Activated CD4-positive, alpha-beta T cell treated with anti-CD3 and anti-CD28 coated beads for 36 hours (primary cell): ENCODE results near the gene IARS1. TPM values are rescaled to one million over a fixed set of nuclear protein-coding genes. Genes with fewer than 3 reads are reported as not detected.

ENCODE experiments used
- ATAC-seq: fragments of 200-7000 bp; cut with Tn5 transposase; one replicate; pipeline ENCODE4 v1.10.0; 2021; ENCODE audit warnings: mild to moderate bottlenecking, moderate library complexity
- CTCF ChIA-PET: fragments of 350-600 bp; sonication (Branson Sonifier 250); formaldehyde crosslinking; loops from one replicate; lab custom pipeline; 2021; ENCODE audit warnings: antibody characterized with exemption; lab: Charles Lee
- POLR2A ChIA-PET: fragments of 350-600 bp; sonication (Branson Sonifier 250); formaldehyde crosslinking; loops from one replicate; lab custom pipeline; 2021; ENCODE audit warnings: antibody characterized with exemption, inconsistent platforms; lab: Charles Lee
- DNase-seq: peaks from one replicate; pipeline ENCODE4 v3.0.0-alpha.2; 2020
- H3K27ac Mint-ChIP-seq: one replicate; pipeline ENCODE4 v1.8.0; 2021; ENCODE audit warnings: mixed read lengths
- H3K27me3 Mint-ChIP-seq: one replicate; pipeline ENCODE4 v1.8.0; 2021; ENCODE audit warnings: mixed read lengths
- H3K36me3 Mint-ChIP-seq: one replicate; pipeline ENCODE4 v1.8.0; 2021; ENCODE audit warnings: low read depth, mixed read lengths
- H3K4me1 Mint-ChIP-seq: one replicate; pipeline ENCODE4 v1.8.0; 2021; ENCODE audit warnings: mixed read lengths
- H3K4me3 Mint-ChIP-seq: one replicate; pipeline ENCODE4 v1.8.0; 2021; ENCODE audit warnings: mild to moderate bottlenecking, moderate library complexity, mixed read lengths
- H3K9me3 Mint-ChIP-seq: one replicate; pipeline ENCODE4 v1.8.0; 2021; ENCODE audit warnings: low read depth, mixed read lengths
- intact Hi-C, 2 experiments: fragments of 100-400 bp; cut with DNase I in 1 of 2; cut with micrococcal nuclease in 1 of 2; formaldehyde crosslinking; loops; one replicate each; pipeline versions ENCODE4 v1.14.2 to v1.15.1; 2022 to 2024; cut with DNase I, micrococcal nuclease
- total RNA-seq, 2 experiments: library from RNA; stranded (reverse); gene quantifications; one replicate each; pipeline ENCODE4 v1.2.3, GENCODE V29; 2021

Gene IARS1
- total RNA-seq, 2 experiments from 2014 or later: 261 to 286 TPM

GRCh38 chr9:92295827-92296258, 2.3 kb upstream of the IARS1 start:
- Mint-ChIP-seq H3K4me3 (no peak overlapping the region), H3K9me3 (no peaks in the 10 kb centered on the region), H3K27ac (no peak overlapping the region), H3K27me3 (no peaks in the 10 kb centered on the region), H3K36me3 (peaks cover 60% of the 10 kb centered on the region), H3K4me1 (peaks cover 43% of the 10 kb centered on the region)
- no peak for ATAC-seq
- intact Hi-C loops: loop anchor here (10.0 kb wide), 4 partner anchors 339 to 1159 kb away; partner anchors contain the start of genes CARD19 (in 1 of the 2), FAM120A (in 1 of the 2), FAM120AOS (in 1 of the 2) and ZNF484 (in 1 of the 2)
- ChIA-PET CTCF (interaction anchor here (0.7 to 1.7 kb wide), 3 partner anchors 21 to 30 kb away, joined by 3 to 6 read pairs (median 3); partner anchors contain the start of genes CENPP and NOL8), POLR2A (no interaction called here)
- no peak for DNase-seq

DNA sequence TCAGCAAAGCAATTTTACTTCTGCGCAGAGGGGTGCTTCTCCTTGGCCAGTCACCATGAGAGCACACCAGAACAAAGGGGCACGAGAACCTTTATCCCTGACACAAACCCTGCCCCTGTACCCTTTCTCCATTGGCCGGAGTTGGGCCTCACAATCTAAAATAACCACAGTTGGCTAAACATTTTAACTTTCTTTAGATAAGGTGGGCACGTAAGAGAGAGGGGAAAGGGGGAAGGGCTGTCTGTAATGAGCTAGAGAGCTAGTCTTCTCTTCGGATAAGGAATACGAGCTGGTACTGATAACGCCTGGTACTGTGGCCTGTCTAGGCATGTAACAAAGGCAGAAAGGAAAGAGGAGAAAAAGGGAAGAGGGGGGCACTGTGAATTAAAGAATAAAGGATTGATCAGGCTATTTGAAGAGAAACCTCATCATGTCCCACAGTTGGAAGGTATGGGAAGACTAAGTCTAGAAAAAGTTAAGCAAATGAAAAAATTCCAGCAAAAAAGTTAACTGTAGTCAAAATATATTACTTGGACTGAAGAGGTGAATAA, 1.8 kb upstream of the IARS1 start:
- Mint-ChIP-seq H3K9me3 (no peaks in the 10 kb centered on the region), H3K4me3 (peak overlapping the region; percentile 51), H3K27ac (peak overlapping the region; percentile 70), H3K36me3 (peaks cover 62% of the 10 kb centered on the region), H3K27me3 (no peaks in the 10 kb centered on the region), H3K4me1 (peaks cover 48% of the 10 kb centered on the region)
- CTCF ChIA-PET: interaction anchor here (0.7 to 1.7 kb wide), 4 partner anchors 17 to 31 kb away, joined by 3 to 6 read pairs (median 3); partner anchors contain the start of genes CENPP and NOL8
- POLR2A ChIA-PET: no interaction called here
- DNase-seq (no peak), ATAC-seq (no peak)
- intact Hi-C loops: loop anchor here (10.0 kb wide), 4 partner anchors 339 to 1159 kb away; partner anchors contain the start of genes CARD19 (in 1 of the 2), FAM120A (in 1 of the 2), FAM120AOS (in 1 of the 2) and ZNF484 (in 1 of the 2)

- peaks cover 58% of the 10 kb centered on the region for H3K4me1 Mint-ChIP-seq
- POLR2A ChIA-PET: interaction anchor here (0.6 to 0.8 kb wide), 2 partner anchors 30 to 59 kb away, joined by 4 to 8 read pairs; no protein-coding TSS in a partner anchor
These were observed 790 bp upstream of the IARS1 start for GRCh38 chr9:92294297-92294676.

DNA sequence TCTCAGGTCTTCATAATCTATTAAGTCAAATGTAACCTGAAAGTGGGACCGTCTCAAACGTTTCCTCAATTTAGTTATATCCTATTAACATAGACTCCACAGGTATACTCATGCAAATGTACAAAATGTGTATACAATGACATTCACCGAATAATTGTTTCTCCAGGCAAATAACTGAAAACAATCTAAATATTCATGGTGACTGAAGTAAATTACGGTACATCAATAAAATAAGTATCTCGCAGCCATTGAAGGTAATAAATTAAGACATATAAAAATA, 482 bp downstream of the IARS1 start:
- CTCF ChIA-PET: no interaction called here
- intact Hi-C loops: loop anchor here (1.0 to 10.0 kb wide), 9 partner anchors 32 to 1162 kb away; partner anchors contain the start of genes CENPP (in 2 of the 2), NOL8 (in 2 of the 2), BICD2 (in 1 of the 2) and CARD19 (in 1 of the 2)
- ATAC-seq: no peak

More at GRCh38 chr9:92294297-92294676, 790 bp upstream of the IARS1 start:
- DNase-seq (peak; percentile 39), ATAC-seq (no peak)
- intact Hi-C loops: loop anchor here (5.0 to 10.0 kb wide), 5 partner anchors 162 to 1161 kb away; partner anchors contain the start of genes CARD19 (in 1 of the 2), FAM120A (in 1 of the 2), FAM120AOS (in 1 of the 2) and ZNF484 (in 1 of the 2)
- Mint-ChIP-seq H3K4me3 (peak overlapping the region; percentile 87), H3K9me3 (no peaks in the 10 kb centered on the region), H3K36me3 (peaks cover 66% of the 10 kb centered on the region), H3K27me3 (no peaks in the 10 kb centered on the region), H3K27ac (peak overlapping the region; percentile 98)
- CTCF ChIA-PET: interaction anchor here (0.7 to 1.7 kb wide), 2 partner anchors 18 to 32 kb away, joined by 3 to 6 read pairs; partner anchors contain the start of genes CENPP and NOL8

GRCh38 chr9:92292338-92293074, 991 bp downstream of the IARS1 start:
- H3K4me1 Mint-ChIP-seq: peaks cover 60% of the 10 kb centered on the region
- DNase-seq (peak; percentile 15), ATAC-seq (no peak)
- ChIA-PET CTCF (interaction anchor here (1.0 to 1.7 kb wide), 3 partner anchors 10 to 14 kb away, joined by 3 to 4 read pairs (median 3); no protein-coding TSS in a partner anchor), POLR2A (interaction anchor here (0.6 to 1.6 kb wide), 4 partner anchors 10 to 41 kb away, joined by 3 to 5 read pairs (median 4); no protein-coding TSS in a partner anchor)
- no peaks in the 10 kb centered on the region for H3K27me3 Mint-ChIP-seq
- intact Hi-C loops: loop anchor here (1.0 to 10.0 kb wide), 9 partner anchors 33 to 1162 kb away; partner anchors contain the start of genes CENPP (in 2 of the 2), NOL8 (in 2 of the 2), BICD2 (in 1 of the 2) and CARD19 (in 1 of the 2)
- H3K36me3 Mint-ChIP-seq: peaks cover 66% of the 10 kb centered on the region
- H3K27ac Mint-ChIP-seq: peak overlapping the region; percentile 98
- no peaks in the 10 kb centered on the region for H3K9me3 Mint-ChIP-seq
- H3K4me3 Mint-ChIP-seq: peak overlapping the region; percentile 87

More for the DNA sequence above, 482 bp downstream of the IARS1 start:
- no peak for DNase-seq
- Mint-ChIP-seq H3K4me1 (peaks cover 61% of the 10 kb centered on the region), H3K27ac (peak overlapping the region; percentile 98), H3K36me3 (peaks cover 66% of the 10 kb centered on the region), H3K9me3 (no peaks in the 10 kb centered on the region), H3K4me3 (peak overlapping the region; percentile 87), H3K27me3 (no peaks in the 10 kb centered on the region)
- POLR2A ChIA-PET: no interaction called here

DNA sequence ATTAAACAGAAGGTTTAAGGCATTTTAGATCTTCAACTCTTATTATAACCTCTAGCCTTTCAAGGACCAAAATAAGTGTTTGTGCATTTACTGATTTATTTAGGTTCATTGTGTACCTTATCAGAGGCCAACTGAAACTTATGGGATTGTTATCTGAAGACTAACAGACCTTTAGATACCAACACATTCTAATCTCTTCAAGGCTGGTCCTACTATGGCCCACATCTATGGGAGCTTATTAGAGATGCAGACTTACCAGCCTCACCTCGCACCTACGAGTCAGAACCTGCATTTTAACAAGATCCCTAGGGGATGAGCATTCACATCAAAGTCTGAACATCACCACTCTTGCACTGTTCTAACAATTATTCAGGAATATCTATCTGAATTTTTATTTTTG, 1.9 kb downstream of the IARS1 start:
- ChIA-PET CTCF (interaction anchor here (1.0 to 1.7 kb wide), 3 partner anchors 10 to 15 kb away, joined by 3 to 4 read pairs (median 3); no protein-coding TSS in a partner anchor), POLR2A (interaction anchor here (0.6 to 1.6 kb wide), 5 partner anchors 9 to 40 kb away, joined by 3 to 5 read pairs (median 3); no protein-coding TSS in a partner anchor)
- peak overlapping the region; percentile 98 for H3K27ac Mint-ChIP-seq
- intact Hi-C loops: loop anchor here (5.0 to 10.0 kb wide), 5 partner anchors 159 to 1163 kb away; partner anchors contain the start of genes CARD19 (in 1 of the 2), FAM120A (in 1 of the 2), FAM120AOS (in 1 of the 2) and ZNF484 (in 1 of the 2)
- peaks cover 62% of the 10 kb centered on the region for H3K4me1 Mint-ChIP-seq
- ATAC-seq: no peak
- peaks cover 64% of the 10 kb centered on the region for H3K36me3 Mint-ChIP-seq
- no peak for DNase-seq
- peak overlapping the region; percentile 87 for H3K4me3 Mint-ChIP-seq
- H3K27me3 Mint-ChIP-seq: no peaks in the 10 kb centered on the region
- no peaks in the 10 kb centered on the region for H3K9me3 Mint-ChIP-seq

GRCh38 chr9:92290785-92291429, 2.6 kb downstream of the IARS1 start:
- no peaks in the 10 kb centered on the region for H3K27me3 Mint-ChIP-seq
- no peaks in the 10 kb centered on the region for H3K9me3 Mint-ChIP-seq
- intact Hi-C loops: loop anchor here (5.0 to 10.0 kb wide), 5 partner anchors 159 to 1164 kb away; partner anchors contain the start of genes CARD19 (in 1 of the 2), FAM120A (in 1 of the 2), FAM120AOS (in 1 of the 2) and ZNF484 (in 1 of the 2)
- H3K4me3 Mint-ChIP-seq: peak overlapping the region; percentile 87
- peak overlapping the region; percentile 74 for H3K27ac Mint-ChIP-seq
- H3K36me3 Mint-ChIP-seq: peaks cover 68% of the 10 kb centered on the region
- peaks cover 62% of the 10 kb centered on the region for H3K4me1 Mint-ChIP-seq
- ChIA-PET CTCF (interaction anchor here (1.0 to 1.7 kb wide), 2 partner anchors 12 to 14 kb away, joined by 3 to 4 read pairs; no protein-coding TSS in a partner anchor), POLR2A (interaction anchor here (0.6 to 1.6 kb wide), 2 partner anchors 8 to 24 kb away, joined by 3 to 5 read pairs; no protein-coding TSS in a partner anchor)
- DNase-seq: no peak
- ATAC-seq: no peak

GRCh38 chr9:92289708-92290390, 3.6 kb downstream of the IARS1 start:
- ChIA-PET POLR2A (interaction anchor here (0.6 kb wide), 1 partner anchor 50 kb away, joined by 6 read pairs; no protein-coding TSS in a partner anchor), CTCF (interaction anchor here (1.1 to 1.4 kb wide), 2 partner anchors 14 to 154 kb away, joined by 3 to 4 read pairs; no protein-coding TSS in a partner anchor)
- Mint-ChIP-seq H3K4me1 (peaks cover 57% of the 10 kb centered on the region), H3K9me3 (no peaks in the 10 kb centered on the region), H3K4me3 (no peak overlapping the region), H3K36me3 (peaks cover 75% of the 10 kb centered on the region), H3K27ac (peak overlapping the region; percentile 52), H3K27me3 (no peaks in the 10 kb centered on the region)
- DNase-seq (no peak), ATAC-seq (no peak)
- intact Hi-C loops: loop anchor here (5.0 to 10.0 kb wide), 7 partner anchors 38 to 1165 kb away; partner anchors contain the start of genes CARD19 (in 1 of the 2), FAM120A (in 1 of the 2), FAM120AOS (in 1 of the 2) and ZNF484 (in 1 of the 2)

GRCh38 chr9:92279302-92279701, 14.2 kb downstream of the IARS1 start:
- H3K27ac Mint-ChIP-seq: peak overlapping the region; percentile 19
- intact Hi-C loops: no loop called here
- no peak for ATAC-seq
- ChIA-PET POLR2A (interaction anchor here (1.2 to 2.2 kb wide), 2 partner anchors 12 to 13 kb away, joined by 4 to 6 read pairs; no protein-coding TSS in a partner anchor), CTCF (interaction anchor here (1.0 to 2.8 kb wide), 6 partner anchors 9 to 139 kb away, joined by 3 to 11 read pairs (median 4); no protein-coding TSS in a partner anchor)
- peaks cover 41% of the 10 kb centered on the region for H3K4me1 Mint-ChIP-seq
- DNase-seq: no peak
- H3K9me3 Mint-ChIP-seq: no peaks in the 10 kb centered on the region
- no peak overlapping the region for H3K4me3 Mint-ChIP-seq
- H3K36me3 Mint-ChIP-seq: peaks cover 70% of the 10 kb centered on the region
- H3K27me3 Mint-ChIP-seq: no peaks in the 10 kb centered on the region
